Measurements from ENCODE around the gene CPS1.

DNA sequence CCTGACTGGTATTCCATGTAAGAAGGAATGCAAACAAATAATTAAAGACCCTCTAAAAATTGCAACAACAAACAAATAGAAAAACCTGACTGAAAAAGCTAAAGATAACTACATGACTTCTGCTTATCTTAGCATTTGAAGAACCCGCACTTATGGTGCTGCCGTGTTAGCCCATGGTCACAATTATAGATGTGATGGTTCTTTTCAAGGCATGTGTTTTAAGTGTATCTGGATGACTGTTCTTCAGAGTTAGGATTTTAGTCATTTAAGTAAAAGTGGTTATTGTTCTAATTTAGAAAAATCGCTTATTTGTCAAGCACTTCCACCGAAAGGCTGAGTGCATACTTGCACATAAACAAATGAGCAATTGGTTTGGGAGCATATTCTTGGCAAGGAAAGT, 77.3 kb downstream of the CPS1 start:
- TF ChIP-seq, protein P1, sequence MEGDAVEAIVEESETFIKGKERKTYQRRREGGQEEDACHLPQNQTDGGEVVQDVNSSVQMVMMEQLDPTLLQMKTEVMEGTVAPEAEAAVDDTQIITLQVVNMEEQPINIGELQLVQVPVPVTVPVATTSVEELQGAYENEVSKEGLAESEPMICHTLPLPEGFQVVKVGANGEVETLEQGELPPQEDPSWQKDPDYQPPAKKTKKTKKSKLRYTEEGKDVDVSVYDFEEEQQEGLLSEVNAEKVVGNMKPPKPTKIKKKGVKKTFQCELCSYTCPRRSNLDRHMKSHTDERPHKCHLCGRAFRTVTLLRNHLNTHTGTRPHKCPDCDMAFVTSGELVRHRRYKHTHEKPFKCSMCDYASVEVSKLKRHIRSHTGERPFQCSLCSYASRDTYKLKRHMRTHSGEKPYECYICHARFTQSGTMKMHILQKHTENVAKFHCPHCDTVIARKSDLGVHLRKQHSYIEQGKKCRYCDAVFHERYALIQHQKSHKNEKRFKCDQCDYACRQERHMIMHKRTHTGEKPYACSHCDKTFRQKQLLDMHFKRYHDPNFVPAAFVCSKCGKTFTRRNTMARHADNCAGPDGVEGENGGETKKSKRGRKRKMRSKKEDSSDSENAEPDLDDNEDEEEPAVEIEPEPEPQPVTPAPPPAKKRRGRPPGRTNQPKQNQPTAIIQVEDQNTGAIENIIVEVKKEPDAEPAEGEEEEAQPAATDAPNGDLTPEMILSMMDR (IDR thresholded peaks at IDR 0.05), result no peak
- TF ChIP-seq POLR2A (IDR thresholded peaks at IDR 0.05), result no peak
